Neural progenitor cell (in vitro differentiated cells): Measurements from ENCODE around the gene AURKB.

Source experiments
- CTCF ChIP-seq: fragments of 200-600 bp; sonication (generic); IDR thresholded peaks from 2 replicates; pipeline ENCODE4 v1.5.1; 2017; ENCODE audit warnings: antibody characterized with exemption, mild to moderate bottlenecking
- EZH2 ChIP-seq: fragments of 200-600 bp; sonication (generic); IDR thresholded peaks from 2 replicates; pipeline ENCODE4 v1.6.1; 2017; ENCODE audit warnings: antibody characterized with exemption, mild to moderate bottlenecking, moderate library complexity

GRCh38 chr17:8175795-8176196 is 34.6 kb downstream of the AURKB start:
- TF ChIP-seq CTCF = no peak
- no peak for TF ChIP-seq EZH2
